Thoracic aorta (tissue), 2 donors: ENCODE measurements around the gene FAM219B. TPM values are rescaled to one million over a fixed set of nuclear protein-coding genes. Genes with fewer than 3 reads are reported as not detected.

Source experiments
- ATAC-seq: fragments of 150-250 bp; one replicate; pipeline ENCODE4 v1.8.0; 2017; ENCODE audit warnings: low read depth; ENCODE audit not compliant: insufficient number of reproducible peaks, low FRiP score
- DNase-seq: peaks from one replicate; pipeline ENCODE4 v3.0.0-alpha.2; 2020; ENCODE audit warnings: low spot score
- H3K27ac ChIP-seq, 2 donors: fragments of 200-600 bp; sonication (generic); 1 replicate in 1 of 2; 2 replicates in 1 of 2; pipeline ENCODE4 v1.5.1; 2016; ENCODE audit warnings: mild to moderate bottlenecking in 2 of 2, moderate library complexity in 2 of 2
- H3K27me3 ChIP-seq: fragments of 200-600 bp; sonication (generic); replicated peaks from 2 replicates; pipeline ENCODE4 v1.6.0; 2016; ENCODE audit warnings: mild to moderate bottlenecking; ENCODE audit not compliant: insufficient read depth
- H3K36me3 ChIP-seq: fragments of 200-600 bp; sonication (generic); one replicate; pipeline ENCODE4 v1.5.1; 2016
- H3K4me1 ChIP-seq, 2 donors: fragments of 200-600 bp; sonication (generic); 1 replicate in 1 of 2; 2 replicates in 1 of 2; pipeline versions ENCODE4 v1.5.1 to v1.6.0; 2016; ENCODE audit warnings: low read depth in 2 of 2, mild to moderate bottlenecking in 1 of 2; ENCODE audit not compliant: control insufficient read depth in 1 of 2
- H3K4me3 ChIP-seq: fragments of 200-600 bp; sonication (generic); 2 replicates; pipeline ENCODE4 v1.5.1; 2016; ENCODE audit warnings: mild to moderate bottlenecking
- H3K9me3 ChIP-seq: fragments of 200-600 bp; sonication (generic); 2 replicates; pipeline ENCODE4 v1.5.1; 2016
- total RNA-seq, 2 donors: library from RNA; depleted of rRNA; stranded (reverse); fragments of >200 nt; gene quantifications; one replicate each; pipeline versions ENCODE4 v1.1.0 to v1.2.3, GENCODE V29; 2016
- TF ChIP-seq, protein P1 (sequence below): fragments of 200-600 bp; sonication (generic); IDR thresholded peaks from one replicate; pipeline ENCODE4 v1.5.1; 2019; ENCODE audit warnings: antibody characterized with exemption

Gene FAM219B
- total RNA-seq, 2 donors from 2014 or later: 61.1 to 85.6 TPM

DNA sequence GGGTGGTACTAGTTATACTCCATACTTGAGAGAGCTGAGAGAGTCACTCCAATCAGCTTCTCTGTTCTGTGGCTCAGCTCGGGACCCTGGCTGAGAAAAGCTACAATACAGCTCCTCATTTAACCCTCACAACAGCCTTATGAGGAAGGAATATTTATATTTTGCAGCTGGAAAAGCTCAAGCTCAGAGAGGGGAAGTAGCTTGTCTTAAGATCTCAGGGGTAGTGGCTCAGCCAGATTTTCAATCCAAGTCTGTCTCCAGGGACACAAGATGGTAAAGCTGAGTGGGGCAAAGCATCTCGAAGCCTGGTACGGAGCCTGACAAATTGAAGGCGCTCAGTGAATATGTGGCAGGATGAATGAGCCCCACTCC, 48.3 kb downstream of the FAM219B start:
- ATAC-seq: no peak
- Histone ChIP-seq H3K4me1 (peaks cover 3 to 5% of the 10 kb centered on the region in 2 donors), H3K27ac (no peak overlapping the region)

DNA sequence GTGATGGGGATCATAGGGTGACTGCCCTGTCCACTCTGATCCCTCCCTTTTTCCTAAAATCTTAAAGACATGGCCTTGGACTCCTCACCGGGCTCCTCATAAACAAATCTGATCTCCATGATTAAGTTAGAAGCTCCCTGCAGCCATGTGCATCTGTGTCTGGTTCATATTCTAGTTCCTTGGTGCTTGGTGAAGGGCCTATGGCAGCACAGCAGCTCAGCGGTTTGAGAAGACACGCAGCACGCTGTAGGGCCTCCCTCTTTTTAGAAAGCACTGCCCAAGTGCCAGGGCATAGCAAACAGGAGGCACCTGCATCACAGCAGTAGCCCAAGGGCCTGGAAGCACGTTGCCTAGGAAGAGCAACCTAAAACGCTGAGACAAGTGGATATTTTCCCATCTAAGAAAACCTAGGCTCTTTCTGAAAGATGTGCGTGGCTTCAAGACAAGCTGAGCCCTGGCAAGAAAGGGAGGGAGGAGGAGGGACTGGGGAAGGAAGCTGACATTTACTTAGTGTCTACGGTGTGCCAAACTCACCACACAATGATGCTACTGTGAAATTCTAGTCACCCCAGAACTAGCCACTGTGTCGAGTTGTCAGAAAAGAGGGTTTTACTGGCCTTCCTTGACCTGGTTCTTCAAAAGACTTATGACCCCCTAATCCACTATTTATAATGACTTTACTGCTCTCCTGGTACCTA, 48.8 kb downstream of the FAM219B start:
- Histone ChIP-seq H3K27me3 (no peaks in the 10 kb centered on the region), H3K27ac (no peak overlapping the region), H3K9me3 (no peaks in the 10 kb centered on the region), H3K4me1 (peaks cover 3 to 5% of the 10 kb centered on the region in 2 donors), H3K4me3 (no peak overlapping the region), H3K36me3 (peaks cover 18% of the 10 kb centered on the region)
- ATAC-seq: no peak
- TF ChIP-seq, protein P1, sequence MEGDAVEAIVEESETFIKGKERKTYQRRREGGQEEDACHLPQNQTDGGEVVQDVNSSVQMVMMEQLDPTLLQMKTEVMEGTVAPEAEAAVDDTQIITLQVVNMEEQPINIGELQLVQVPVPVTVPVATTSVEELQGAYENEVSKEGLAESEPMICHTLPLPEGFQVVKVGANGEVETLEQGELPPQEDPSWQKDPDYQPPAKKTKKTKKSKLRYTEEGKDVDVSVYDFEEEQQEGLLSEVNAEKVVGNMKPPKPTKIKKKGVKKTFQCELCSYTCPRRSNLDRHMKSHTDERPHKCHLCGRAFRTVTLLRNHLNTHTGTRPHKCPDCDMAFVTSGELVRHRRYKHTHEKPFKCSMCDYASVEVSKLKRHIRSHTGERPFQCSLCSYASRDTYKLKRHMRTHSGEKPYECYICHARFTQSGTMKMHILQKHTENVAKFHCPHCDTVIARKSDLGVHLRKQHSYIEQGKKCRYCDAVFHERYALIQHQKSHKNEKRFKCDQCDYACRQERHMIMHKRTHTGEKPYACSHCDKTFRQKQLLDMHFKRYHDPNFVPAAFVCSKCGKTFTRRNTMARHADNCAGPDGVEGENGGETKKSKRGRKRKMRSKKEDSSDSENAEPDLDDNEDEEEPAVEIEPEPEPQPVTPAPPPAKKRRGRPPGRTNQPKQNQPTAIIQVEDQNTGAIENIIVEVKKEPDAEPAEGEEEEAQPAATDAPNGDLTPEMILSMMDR: no peak
- DNase-seq: no peak

More for the DNA sequence above, 48.3 kb downstream of the FAM219B start:
- no peaks in the 10 kb centered on the region for H3K27me3 ChIP-seq
- H3K4me3 ChIP-seq: no peak overlapping the region
- DNase-seq: no peak
- TF ChIP-seq, protein P1: no peak
- H3K36me3 ChIP-seq: peaks cover 13% of the 10 kb centered on the region
- H3K9me3 ChIP-seq: no peaks in the 10 kb centered on the region

DNA sequence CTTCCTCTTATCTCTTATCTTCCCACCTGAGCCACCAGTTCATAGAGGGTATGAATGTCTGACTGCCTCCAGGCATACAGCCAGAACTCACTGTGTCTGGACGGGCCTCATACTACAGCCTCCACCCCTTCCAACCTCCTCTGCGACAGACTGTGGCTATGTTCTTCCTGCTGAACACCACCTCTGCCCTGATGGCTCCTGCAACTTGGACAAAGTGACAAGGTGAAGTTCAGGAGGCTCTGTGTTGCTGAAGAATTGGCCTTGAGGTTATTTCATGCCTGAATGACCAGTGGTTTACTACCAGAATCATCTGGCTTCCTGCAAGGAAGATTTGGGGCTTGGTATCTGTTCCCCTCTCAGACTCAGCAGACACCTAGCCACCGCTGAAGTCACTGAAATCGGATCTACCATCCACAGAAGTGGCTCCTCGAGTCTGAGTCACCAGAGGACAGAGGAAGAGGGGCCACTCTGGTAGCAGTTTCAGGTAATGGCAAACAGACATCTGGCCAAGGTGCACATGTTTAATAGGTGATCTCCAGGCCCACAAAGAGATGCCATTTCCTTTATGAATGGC, 49.5 kb downstream of the FAM219B start:
- Histone ChIP-seq H3K36me3 (peaks cover 25% of the 10 kb centered on the region), H3K4me1 (peaks cover 3 to 5% of the 10 kb centered on the region in 2 donors), H3K27ac (no peak overlapping the region), H3K27me3 (no peaks in the 10 kb centered on the region), H3K4me3 (no peak overlapping the region), H3K9me3 (no peaks in the 10 kb centered on the region)
- TF ChIP-seq, protein P1: no peak
- ATAC-seq (no peak), DNase-seq (no peak)

DNA sequence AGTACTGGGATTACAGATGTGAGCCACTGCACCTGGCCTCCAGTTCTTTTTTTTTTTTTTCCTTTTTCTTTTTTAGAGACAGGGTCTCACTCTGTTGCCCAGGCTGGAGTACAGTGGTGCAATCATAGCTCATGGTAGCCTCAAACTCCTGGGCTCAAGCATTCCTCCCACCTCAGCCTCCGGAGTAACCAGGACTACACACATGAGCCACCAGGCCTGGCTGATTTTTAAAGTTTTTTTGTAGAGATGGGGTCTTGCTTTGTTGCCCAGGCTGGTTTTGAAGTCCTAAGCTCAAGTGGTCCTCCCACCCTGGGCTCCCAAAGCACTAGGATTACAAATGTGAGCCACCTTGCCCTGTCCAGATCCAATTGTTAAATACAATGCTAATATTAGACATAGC, 50.1 kb downstream of the FAM219B start:
- DNase-seq (no peak), ATAC-seq (no peak)
- Histone ChIP-seq H3K4me1 (peaks cover 3 to 5% of the 10 kb centered on the region in 2 donors), H3K27me3 (no peaks in the 10 kb centered on the region), H3K27ac (no peak overlapping the region), H3K9me3 (no peaks in the 10 kb centered on the region), H3K4me3 (no peak overlapping the region), H3K36me3 (peaks cover 31% of the 10 kb centered on the region)
- TF ChIP-seq, protein P1: no peak

DNA sequence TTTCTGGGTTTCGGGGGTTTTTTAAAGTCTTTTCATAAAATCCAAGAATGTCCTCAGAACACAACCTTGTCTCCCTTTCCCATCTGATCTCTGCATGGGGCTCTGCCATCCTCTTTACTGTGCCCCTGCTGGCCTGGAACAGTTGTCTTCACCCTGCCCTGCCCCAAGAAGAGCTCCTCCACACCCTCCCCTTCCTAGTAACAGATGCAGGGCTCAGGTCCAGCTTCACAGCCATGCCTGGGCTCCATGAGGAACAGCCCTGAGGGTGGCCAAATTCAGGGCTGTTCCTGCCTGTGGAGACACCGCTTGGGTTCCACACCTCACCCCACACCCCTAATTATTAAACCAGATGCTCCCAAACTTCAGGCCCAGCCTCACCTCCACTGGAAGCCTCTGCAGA, 50.8 kb downstream of the FAM219B start:
- no peak overlapping the region for H3K27ac ChIP-seq
- H3K4me3 ChIP-seq: no peak overlapping the region
- TF ChIP-seq, protein P1: no peak
- H3K9me3 ChIP-seq: no peaks in the 10 kb centered on the region
- ATAC-seq (no peak), DNase-seq (no peak)
- H3K27me3 ChIP-seq: no peaks in the 10 kb centered on the region
- peaks cover 38% of the 10 kb centered on the region for H3K36me3 ChIP-seq
- peaks cover 3 to 5% of the 10 kb centered on the region in 2 donors for H3K4me1 ChIP-seq
